MCF 10A (cell line): Measurements from ENCODE around the gene CDH26. TPM values are rescaled to one million over a fixed set of nuclear protein-coding genes. Genes with fewer than 3 reads are reported as not detected.

Experiments
- BruUV-seq: library from RNA; stranded (reverse); fragments of 400-500 nt; replicated peaks from 2 replicates; lab custom pipeline; 2021; lab: Mats Ljungman, UMichigan
- CTCF ChIA-PET: fragments of 300-600 bp; sonication (Branson Sonifier 250); formaldehyde crosslinking; extraction: SDS; loops from one replicate; lab custom pipeline; 2021; ENCODE audit warnings: antibody characterized with exemption, inconsistent platforms; lab: Yijun Ruan, JAX
- POLR2A ChIA-PET: fragments of 300-600, 350-650 bp; sonication (Branson Sonifier 250); formaldehyde crosslinking; extraction: SDS; loops from one replicate; lab custom pipeline; 2020; ENCODE audit warnings: antibody characterized with exemption, inconsistent platforms; lab: Yijun Ruan, JAX
- DNase-seq: peaks from one replicate; pipeline ENCODE4 v3.0.0-alpha.2; 2018; ENCODE audit not compliant: unreplicated experiment
- H3K27ac Mint-ChIP-seq: one replicate; pipeline ENCODE4 v1.8.0; 2022; ENCODE audit warnings: mild to moderate bottlenecking, low read depth, mixed read lengths; ENCODE audit not compliant: unreplicated experiment
- H3K27me3 Mint-ChIP-seq: one replicate; pipeline ENCODE4 v1.8.0; 2022; ENCODE audit warnings: mixed read lengths; ENCODE audit not compliant: insufficient read depth, unreplicated experiment
- H3K36me3 Mint-ChIP-seq: one replicate; pipeline ENCODE4 v1.8.0; 2022; ENCODE audit warnings: mild to moderate bottlenecking, moderate library complexity, mixed read lengths; ENCODE audit not compliant: insufficient read depth, unreplicated experiment
- H3K4me1 Mint-ChIP-seq: one replicate; pipeline ENCODE4 v1.8.0; 2022; ENCODE audit warnings: mixed read lengths; ENCODE audit not compliant: insufficient read depth, unreplicated experiment
- H3K4me3 Mint-ChIP-seq: one replicate; pipeline ENCODE4 v1.8.0; 2022; ENCODE audit warnings: mild to moderate bottlenecking, moderate library complexity, mixed read lengths; ENCODE audit not compliant: unreplicated experiment
- H3K9me3 Mint-ChIP-seq: one replicate; pipeline ENCODE4 v1.8.0; 2022; ENCODE audit warnings: mixed read lengths; ENCODE audit not compliant: unreplicated experiment
- intact Hi-C: fragments of 100-400 bp; cut with micrococcal nuclease; formaldehyde crosslinking; loops from 2 replicates; pipeline ENCODE4 v1.14.1; 2022
- total RNA-seq: library from RNA; stranded (reverse); gene quantifications from 2 replicates; pipeline ENCODE4 v1.2.3, GENCODE V29; 2022
- TF ChIP-seq, protein P1 (sequence below): fragments of 200-600 bp; IDR thresholded peaks from one replicate; pipeline ENCODE4 v1.8.0; 2022; ENCODE audit warnings: antibody characterized with exemption, mild to moderate bottlenecking; ENCODE audit not compliant: unreplicated experiment

Gene CDH26
- total RNA-seq, 1 experiment from 2014 or later: 0.12 TPM

DNA sequence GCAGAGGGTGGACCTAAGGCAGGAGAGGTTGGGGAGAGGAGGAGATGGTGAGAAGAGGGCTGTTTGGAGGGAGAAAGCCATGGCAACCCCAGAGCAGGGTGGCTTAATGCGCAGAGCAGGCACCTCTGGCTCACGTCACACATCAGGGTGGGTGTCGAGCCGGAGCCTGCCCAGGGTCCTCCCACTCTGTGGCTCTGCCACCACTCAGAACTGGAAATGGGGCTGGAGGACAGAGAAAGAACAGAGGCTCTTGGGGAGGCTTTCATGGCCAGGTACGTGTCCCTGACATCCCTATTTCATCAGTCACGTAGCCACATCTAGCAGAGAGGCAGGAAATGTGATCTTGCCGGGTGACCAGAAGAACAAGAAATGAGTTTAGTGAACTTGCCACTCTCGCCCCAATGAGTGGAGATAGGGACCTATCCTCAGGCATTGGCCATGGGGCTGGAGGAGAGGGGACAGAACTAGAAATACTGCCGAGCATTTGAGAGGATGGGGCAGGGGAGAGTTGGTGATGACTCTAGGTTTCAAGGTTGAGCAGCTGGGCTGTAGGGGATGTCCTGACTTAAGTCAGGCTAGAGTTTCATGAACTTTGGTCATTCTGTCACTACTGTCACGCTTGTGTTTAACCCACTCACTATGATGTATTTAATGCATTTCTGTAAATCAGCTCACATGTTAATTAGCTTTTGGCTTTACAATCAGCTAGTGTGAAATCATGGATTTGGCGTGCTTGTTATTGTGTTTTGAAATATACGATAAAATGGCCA, 52.7 kb downstream of the CDH26 start:
- Mint-ChIP-seq H3K27me3 (no peaks in the 10 kb centered on the region), H3K4me1 (no peaks in the 10 kb centered on the region), H3K36me3 (no peaks in the 10 kb centered on the region), H3K4me3 (no peak overlapping the region), H3K27ac (no peak overlapping the region), H3K9me3 (no peaks in the 10 kb centered on the region)
- TF ChIP-seq, protein P1, sequence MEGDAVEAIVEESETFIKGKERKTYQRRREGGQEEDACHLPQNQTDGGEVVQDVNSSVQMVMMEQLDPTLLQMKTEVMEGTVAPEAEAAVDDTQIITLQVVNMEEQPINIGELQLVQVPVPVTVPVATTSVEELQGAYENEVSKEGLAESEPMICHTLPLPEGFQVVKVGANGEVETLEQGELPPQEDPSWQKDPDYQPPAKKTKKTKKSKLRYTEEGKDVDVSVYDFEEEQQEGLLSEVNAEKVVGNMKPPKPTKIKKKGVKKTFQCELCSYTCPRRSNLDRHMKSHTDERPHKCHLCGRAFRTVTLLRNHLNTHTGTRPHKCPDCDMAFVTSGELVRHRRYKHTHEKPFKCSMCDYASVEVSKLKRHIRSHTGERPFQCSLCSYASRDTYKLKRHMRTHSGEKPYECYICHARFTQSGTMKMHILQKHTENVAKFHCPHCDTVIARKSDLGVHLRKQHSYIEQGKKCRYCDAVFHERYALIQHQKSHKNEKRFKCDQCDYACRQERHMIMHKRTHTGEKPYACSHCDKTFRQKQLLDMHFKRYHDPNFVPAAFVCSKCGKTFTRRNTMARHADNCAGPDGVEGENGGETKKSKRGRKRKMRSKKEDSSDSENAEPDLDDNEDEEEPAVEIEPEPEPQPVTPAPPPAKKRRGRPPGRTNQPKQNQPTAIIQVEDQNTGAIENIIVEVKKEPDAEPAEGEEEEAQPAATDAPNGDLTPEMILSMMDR: no peak
- no peak for DNase-seq
- intact Hi-C loops: no loop called here
- POLR2A ChIA-PET: no interaction called here
- CTCF ChIA-PET: interaction anchor here (0.6 to 1.9 kb wide), 4 partner anchors 15 to 672 kb away, joined by 3 to 8 read pairs (median 6); no protein-coding TSS in a partner anchor
- BruUV-seq: no TSS peak

DNA sequence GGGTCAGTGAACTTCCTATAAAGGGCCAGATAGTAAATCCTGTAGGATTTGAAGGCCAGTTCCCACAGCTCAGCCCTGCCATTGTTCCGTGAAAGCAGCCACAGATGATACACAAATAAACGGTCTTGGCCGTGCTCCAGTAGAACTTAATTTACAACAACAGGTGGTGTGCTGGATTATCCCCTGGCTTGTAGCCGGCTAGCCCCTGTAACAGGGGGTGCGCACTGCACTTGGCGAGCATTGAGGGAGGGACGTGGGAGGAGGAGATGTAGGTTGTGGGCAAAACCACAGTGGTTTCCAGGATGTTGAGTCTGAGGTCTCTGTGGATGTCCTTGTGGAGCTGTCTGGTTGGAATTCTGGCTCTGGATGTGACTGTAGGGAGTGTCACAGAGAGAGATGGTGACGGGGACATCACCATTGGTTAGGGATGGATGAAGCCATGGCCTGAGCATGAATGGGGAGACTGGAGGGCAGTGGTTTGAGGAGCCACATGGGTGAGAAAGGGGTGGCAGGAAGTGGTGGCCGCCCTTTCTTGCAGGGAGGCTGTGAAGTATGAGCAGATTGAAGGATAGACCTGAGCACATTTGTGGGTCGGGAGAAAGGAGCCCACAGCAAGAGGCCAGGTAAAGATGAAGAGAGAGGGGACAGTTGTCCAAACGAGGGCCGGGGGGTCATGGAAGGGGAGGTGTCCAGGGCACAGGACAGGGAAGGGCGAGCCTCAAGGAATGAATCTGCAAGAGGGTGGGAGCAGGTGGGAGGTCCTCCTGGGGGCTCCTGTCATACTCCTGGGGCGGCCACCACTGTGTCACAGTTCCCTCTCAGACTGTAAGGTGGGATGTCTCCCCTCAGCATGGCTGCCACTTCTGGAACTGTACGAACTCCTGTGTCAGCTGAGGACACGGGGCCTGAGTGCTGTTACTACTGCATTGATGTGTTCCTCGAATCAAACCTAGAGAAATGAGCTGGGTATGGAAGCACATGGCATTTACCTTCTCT, 53.6 kb downstream of the CDH26 start:
- no TSS peak for BruUV-seq
- H3K27me3 Mint-ChIP-seq: no peaks in the 10 kb centered on the region
- no peaks in the 10 kb centered on the region for H3K9me3 Mint-ChIP-seq
- H3K4me1 Mint-ChIP-seq: no peaks in the 10 kb centered on the region
- no peak overlapping the region for H3K27ac Mint-ChIP-seq
- H3K4me3 Mint-ChIP-seq: no peak overlapping the region
- no peak for DNase-seq
- CTCF ChIA-PET: interaction anchor here (0.6 to 1.9 kb wide), 3 partner anchors 14 to 671 kb away, joined by 3 to 8 read pairs (median 5); no protein-coding TSS in a partner anchor
- intact Hi-C loops: no loop called here
- TF ChIP-seq, protein P1: no peak
- POLR2A ChIA-PET: no interaction called here
- no peaks in the 10 kb centered on the region for H3K36me3 Mint-ChIP-seq

DNA sequence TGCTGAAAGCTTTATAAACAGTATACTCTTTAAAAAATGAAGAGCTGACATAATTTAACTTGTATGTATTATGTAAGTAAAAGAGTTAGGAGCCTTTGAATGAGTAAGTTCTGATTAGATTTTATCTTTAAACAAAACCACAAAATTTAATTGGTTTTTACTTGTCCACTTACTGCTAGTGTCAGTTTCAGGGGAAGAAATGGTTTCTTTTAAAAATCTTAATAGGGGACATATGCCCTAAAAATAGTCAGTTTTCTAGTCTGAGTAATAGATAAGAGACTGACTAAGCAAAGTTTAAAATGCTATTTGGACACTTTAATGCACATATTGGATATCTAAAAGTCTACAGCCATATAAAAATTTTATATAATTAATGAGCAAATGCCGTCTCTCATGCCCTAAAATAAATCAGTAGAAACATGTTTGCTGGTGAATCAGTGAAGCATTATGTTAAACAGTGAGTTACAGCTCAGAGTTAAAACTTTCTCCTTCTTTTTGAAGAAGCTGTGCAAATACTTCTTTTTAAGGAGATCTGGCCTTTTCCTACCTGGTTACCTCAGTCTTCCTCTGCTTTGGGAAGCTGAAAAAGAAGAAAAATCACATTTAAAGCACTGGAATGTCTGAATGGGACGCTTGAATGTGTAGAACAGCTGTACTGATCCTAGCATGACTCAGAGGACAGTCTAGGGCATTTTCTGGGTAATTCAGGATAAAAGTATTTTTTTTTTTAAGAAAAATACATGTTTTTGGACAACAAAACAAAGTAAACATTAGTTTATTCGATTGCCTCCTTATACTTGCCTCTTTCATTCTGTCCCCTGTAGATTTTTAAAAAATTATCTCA, 55.3 kb downstream of the CDH26 start:
- H3K4me1 Mint-ChIP-seq: no peaks in the 10 kb centered on the region
- BruUV-seq: no TSS peak
- no peaks in the 10 kb centered on the region for H3K27me3 Mint-ChIP-seq
- no peak overlapping the region for H3K4me3 Mint-ChIP-seq
- ChIA-PET POLR2A (interaction anchor here (1.1 to 2.3 kb wide), 3 partner anchors 10 to 284 kb away, joined by 3 to 6 read pairs (median 3); partner anchors contain the start of genes FAM217B and PPP1R3D), CTCF (interaction anchor here (0.6 to 1.9 kb wide), 7 partner anchors 10 to 70 kb away, joined by 3 to 12 read pairs (median 4); no protein-coding TSS in a partner anchor)
- H3K9me3 Mint-ChIP-seq: no peaks in the 10 kb centered on the region
- no peak for DNase-seq
- no peak overlapping the region for H3K27ac Mint-ChIP-seq
- no peaks in the 10 kb centered on the region for H3K36me3 Mint-ChIP-seq
- intact Hi-C loops: loop anchor here (1.0 kb wide), 1 partner anchor 21 kb away; no protein-coding TSS in a partner anchor
- TF ChIP-seq, protein P1: no peak
